GM21619 (cell line): ENCODE measurements around the gene FANK1.

Experiments used
- ATAC-seq: cut with Tn5 transposase; IDR thresholded peaks from one replicate; pipeline ENCODE4 v1.9.1; 2021; ENCODE audit not compliant: unreplicated experiment

FANK1 gene

GRCh38 chr10:126057494-126057893 is 161.1 kb downstream of the FANK1 start:
- ATAC-seq = no peak

GRCh38 chr10:126058104-126058503 is 161.7 kb downstream of the FANK1 start:
- no peak for ATAC-seq

- ATAC-seq = no peak
Measured at GRCh38 chr10:126058507-126058906, 162.1 kb downstream of the FANK1 start.
